ENCODE data around the gene AFAP1.

Gene AFAP1

GRCh38 chr4:7860600-7861163 lies 79.0 kb downstream of the AFAP1 start:
- no peak for DNase-seq

DNA sequence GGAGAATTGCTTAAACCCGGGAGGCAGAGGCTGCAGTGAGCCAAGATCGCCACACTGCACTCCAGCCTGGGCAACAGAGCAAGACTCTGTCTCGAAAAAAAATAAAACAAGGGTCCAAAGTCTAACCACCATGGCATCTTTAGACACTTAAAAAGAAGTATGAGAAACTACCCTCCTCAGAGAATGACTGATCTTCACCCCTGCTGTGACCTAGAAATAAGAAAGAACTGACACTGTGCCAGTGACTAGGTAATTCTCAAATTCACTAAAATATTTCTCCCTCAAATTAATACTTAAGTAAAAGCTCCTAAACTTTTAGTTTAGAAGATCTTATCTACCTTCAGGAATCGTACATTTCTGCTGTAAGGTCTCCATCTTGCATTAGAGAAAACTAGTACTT lies 80.3 kb downstream of the AFAP1 start:
- DNase-seq, result no peak

GRCh38 chr4:7858498-7858897 lies 81.2 kb downstream of the AFAP1 start:
- no peak for DNase-seq

DNA sequence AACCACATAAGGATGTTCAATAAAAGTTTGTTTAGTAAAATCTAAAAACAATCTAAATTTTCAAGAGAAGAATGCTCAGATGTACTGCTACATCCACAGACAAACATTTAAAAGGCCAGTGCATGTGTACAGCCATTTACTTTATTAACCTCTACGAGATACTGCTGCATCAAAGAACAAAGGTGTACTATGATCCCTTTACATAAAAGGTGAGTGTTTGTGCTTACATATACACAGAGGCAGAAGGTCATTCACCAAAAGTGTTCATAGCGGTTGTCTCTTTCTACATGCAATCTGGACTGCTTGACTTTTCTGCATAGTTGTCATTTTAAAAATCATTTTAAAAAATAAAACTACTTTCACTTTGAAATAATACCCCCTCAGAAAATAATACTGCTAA lies 81.7 kb downstream of the AFAP1 start:
- no peak for DNase-seq

GRCh38 chr4:7857238-7857701 lies 82.4 kb downstream of the AFAP1 start:
- DNase-seq, result no peak

DNA sequence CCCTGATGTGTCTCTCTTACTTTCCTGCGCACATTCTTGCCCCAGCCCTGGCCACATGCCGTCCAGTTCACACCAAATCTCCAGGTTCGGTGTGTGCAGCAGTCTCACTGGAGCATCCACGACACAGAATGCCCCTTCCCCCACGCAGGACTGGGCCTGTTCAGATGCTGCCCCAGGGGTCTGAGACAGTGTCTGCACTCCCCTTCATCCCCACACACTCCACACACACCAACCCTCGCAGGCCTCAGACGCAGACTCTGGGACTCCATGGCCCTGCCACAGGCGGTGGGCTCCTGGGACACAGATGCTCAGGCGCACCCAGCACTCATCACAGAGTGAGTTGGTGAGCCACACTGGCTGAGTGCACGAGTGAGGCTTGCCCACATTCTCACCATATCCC lies 83.9 kb downstream of the AFAP1 start:
- no peak for DNase-seq

GRCh38 chr4:7854697-7855370 lies 84.8 kb downstream of the AFAP1 start:
- peak; percentile 64 for DNase-seq

GRCh38 chr4:7854216-7854615 lies 85.4 kb downstream of the AFAP1 start:
- no peak for DNase-seq

- no peak for DNase-seq
Measured at GRCh38 chr4:7853271-7853670, 86.4 kb downstream of the AFAP1 start.

DNA sequence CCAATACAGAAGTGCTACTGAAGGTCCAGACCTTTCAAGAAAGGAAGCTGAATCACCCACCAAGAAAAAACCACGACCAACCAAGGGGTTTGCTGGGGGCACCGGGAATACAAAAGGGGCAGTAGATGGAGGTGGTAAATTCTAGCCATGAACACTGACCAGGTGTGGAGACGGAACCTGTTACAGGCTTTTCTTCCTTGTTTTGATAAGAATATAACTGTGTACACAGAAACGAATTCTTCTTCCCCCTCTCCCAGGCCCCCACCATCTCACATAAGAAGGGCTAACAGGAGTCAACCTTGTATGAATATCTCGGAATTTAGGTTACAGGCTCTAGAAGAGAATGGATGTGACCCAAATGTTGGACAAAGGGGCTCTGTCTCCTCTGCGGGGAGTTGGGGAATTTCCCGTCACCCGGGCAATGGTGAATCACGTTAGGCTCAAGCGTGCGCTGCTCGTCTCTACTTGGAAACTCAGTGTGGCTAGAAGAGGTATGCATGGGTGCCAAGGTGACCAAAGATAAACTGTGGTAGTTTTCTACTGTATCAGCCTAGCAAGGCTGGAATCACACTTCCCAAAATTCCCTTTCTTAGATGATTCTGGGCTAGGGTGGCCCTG lies 87.0 kb downstream of the AFAP1 start:
- DNase-seq, result no peak

GRCh38 chr4:7850489-7850888 lies 89.2 kb downstream of the AFAP1 start:
- no peak for DNase-seq

DNA sequence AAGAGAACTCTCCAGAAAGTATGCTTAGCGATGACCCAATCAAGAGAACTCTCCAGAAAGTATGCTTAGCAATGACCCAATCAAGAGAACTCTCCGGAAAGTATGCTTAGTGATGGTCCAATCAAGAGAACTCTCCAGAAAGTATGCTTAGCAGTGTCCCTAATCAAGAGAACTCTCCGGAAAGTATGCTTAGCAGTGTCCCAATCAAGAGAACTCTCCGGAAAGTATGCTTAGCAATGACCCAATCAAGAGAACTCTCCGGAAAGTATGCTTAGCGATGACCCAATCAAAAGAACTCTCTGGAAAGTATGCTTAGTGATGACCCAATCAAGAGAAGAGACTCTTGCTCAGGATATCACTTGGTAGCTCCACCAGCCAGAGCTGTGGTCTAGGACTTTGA lies 92.5 kb downstream of the AFAP1 start:
- no peak for DNase-seq

DNA sequence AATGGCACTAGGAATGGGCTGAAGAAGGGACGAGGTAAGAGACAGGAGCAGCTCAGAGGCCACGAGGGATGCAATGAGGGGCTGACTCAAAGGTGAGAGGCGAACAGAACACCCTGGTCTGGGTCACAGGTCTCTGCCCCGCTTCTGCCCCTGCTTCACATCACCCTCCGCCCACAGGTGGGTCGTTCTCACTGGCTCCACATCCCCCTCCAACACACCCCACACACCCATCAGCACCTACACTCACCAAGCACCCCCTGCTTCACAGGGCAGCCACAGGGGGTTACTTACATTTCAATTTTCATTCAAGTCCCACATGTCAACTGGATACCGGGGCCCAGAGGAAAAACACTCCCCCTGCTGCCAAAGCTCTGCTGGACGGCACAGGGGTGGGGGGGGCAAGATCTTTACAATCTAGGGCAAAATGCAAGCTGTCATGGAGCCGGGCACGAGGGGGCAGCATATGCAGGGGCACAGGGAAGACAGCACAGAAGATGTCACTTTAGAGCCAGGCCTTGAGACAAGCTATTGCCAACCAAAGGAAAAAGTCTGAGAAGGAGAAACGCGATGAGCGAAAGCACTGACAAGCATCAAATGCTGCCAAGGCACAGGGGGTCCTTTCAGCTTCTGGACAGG lies 94.0 kb downstream of the AFAP1 start:
- DNase-seq, result no peak

DNA sequence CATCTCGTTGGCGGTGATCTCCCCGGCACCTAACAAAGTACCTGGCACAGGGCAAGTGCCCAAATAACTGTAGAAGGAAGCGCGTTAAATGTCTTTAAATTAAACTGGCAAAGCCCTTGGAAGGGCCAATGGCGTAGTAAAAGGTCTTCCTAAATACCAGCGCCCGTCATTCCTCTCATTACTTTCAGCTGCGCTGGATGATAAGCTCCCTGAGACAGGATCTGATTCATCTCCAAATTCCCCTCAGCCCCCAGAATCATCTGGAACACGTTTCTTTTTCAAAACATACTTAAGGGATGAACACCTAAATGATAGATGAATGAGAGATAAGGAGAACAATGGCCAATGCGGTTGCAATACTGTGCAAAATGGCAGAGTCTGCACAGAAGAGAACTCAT lies 95.1 kb downstream of the AFAP1 start:
- DNase-seq, result no peak

DNA sequence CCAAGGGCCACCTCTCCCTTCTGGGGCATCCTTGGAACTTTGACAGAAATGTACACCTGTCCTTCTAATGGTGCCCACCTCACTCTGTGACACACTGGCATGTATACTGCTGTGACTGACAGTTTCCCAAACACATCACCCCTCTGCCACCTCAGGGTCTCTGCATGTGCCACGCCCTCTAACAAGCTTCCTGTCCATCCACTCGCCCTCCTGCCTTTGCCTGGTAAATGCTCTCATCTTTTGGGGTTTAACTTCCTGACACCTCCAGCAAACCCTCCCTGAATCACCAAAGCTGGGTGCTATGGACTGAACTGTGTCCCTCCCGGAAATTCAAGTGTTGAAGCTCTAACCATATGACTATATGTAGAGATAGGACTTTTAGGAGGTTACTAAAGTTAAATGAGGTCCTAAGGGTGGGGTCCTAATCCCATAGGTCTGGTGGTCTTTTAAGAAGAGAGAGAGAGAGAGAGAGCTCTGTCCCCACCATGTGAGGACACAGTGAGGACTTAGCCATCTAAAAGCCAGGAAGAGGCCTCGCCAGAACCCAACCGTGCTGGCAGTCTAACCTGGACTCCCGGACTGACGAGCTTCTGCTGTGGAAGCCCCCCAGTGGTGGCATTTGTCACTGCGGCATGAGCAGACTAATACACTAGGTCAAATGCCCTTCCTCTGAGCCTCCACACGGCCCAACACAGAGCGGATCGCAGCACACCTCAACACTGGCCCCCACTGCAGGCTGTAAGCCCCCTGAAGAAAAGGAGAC lies 95.6 kb downstream of the AFAP1 start:
- peak; percentile 77 for DNase-seq

GRCh38 chr4:7842384-7843279 lies 97.0 kb downstream of the AFAP1 start:
- no peak for DNase-seq

- DNase-seq, result no peak
Measured at GRCh38 chr4:7841894-7842293, 97.8 kb downstream of the AFAP1 start.

DNA sequence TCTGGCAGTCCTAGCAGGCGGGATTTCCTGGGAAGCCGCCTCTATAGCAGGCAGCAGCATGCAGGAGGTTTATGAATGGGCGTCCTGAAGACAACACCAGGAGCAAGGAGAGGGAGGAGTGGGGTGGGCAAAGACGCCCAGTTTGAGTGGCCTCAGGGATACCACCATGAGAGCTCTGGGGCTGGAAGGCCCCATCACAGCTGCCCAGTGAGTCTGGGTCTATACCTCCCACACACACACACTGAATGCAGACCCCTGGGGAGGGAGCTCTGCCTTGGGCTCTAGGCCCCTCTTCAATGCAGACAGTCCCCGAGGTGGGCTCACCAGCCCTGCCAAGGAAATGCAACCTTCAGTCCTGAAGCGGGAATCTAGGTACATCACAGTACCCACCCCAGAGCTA lies 98.6 kb downstream of the AFAP1 start:
- DNase-seq, result no peak

DNA sequence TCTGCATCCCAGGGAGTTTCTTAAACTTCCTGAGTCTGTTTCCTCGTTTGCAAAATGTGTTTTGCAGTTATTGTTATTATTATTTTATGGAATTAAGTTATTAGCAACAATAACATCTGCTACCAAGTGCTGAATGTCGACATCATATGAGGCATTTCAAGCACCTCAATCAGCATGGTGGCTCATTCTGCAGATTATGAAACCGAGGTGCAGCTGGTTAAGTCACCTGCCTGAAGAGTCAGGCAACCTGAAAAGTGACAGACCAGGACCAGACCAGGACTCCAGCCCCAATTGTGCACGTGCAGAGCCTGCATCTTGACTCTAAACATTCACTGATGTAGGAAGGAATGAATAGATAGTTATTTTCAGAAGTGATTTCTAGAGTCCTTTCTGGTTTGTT lies 99.8 kb downstream of the AFAP1 start:
- DNase-seq, result no peak

DNA sequence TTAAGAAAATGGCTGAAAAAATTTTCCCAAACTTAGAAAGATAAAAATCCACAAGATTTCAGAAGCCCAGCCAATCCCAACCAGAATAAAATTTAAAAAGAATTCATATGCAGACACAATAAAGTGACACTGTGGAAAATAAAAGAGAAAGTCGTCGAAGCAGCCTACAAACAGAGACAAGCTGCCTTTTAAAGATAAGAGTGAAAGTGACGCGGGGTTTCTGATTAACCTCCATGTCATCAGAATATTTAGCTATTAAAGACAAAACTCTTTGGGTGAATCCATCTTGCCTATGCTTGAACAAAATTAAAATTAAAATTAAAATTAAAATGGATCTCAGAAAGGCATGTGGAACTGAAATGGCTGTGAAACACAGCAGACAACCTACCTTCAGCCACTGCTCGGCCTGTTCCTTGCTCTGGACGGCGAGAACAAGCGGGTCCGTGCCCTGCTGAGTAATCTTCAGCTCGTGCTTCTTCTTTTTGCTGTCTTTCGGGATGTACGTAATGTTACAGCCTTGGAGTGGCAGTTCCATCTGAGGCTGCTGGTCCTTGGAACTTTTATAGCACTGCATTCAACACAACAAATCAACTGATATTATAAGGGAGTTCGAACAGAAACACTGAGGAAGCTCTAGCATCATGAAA lies 101.4 kb downstream of the AFAP1 start:
- no peak for DNase-seq

- no peak for DNase-seq
Measured at GRCh38 chr4:7837597-7838135, 102.0 kb downstream of the AFAP1 start.

Measured in activated CD4-positive, alpha-beta T cell treated with anti-CD3 and anti-CD28 coated beads, Interleukin-2, amount 50 U/mL, for 1 hour (primary cell).